SK-N-SH (cell line): ENCODE measurements around the gene UPF3A. TPM values are rescaled to one million over a fixed set of nuclear protein-coding genes. Genes with fewer than 3 reads are reported as not detected.

Experiments
- CTCF ChIA-PET: fragments of 300-600, 350-600 bp; formaldehyde crosslinking; extraction: SDS; loops from one replicate; lab custom pipeline; 2021; lab: Yijun Ruan, JAX
- POLR2A ChIA-PET: fragments of 350-600 bp; sonication (Branson Sonifier 250); formaldehyde crosslinking; extraction: SDS; loops from one replicate; lab custom pipeline; 2020; ENCODE audit warnings: antibody characterized with exemption, inconsistent platforms; lab: Yijun Ruan, JAX
- DNase-seq: peaks from one replicate; pipeline ENCODE4 v3.0.0; 2012
- H2AFZ ChIP-seq: fragments of 200-600 bp; sonication (generic); 2 replicates; pipeline ENCODE4 v1.8.1; 2016; ENCODE audit warnings: antibody characterized with exemption, mild to moderate bottlenecking, low read depth
- H3F3A ChIP-seq: fragments of 200-600 bp; sonication (generic); replicated peaks from 2 replicates; pipeline ENCODE3; 2016; ENCODE audit warnings: antibody characterized with exemption, mild to moderate bottlenecking; ENCODE audit not compliant: insufficient read depth
- H3K27ac ChIP-seq, 2 experiments: fragments of 200-500 bp in 1 of 2; fragments of 200-600 bp in 1 of 2; sonication (Bioruptor generic) in 1 of 2; sonication (generic), shearing (Covaris generic) in 1 of 2; 2 replicates each; pipeline versions ENCODE4 v1.5.1 to v1.6.1; 2014 to 2016; ENCODE audit warnings: low read depth in 2 of 2, inconsistent platforms in 1 of 2, low read length in 1 of 2, mild to moderate bottlenecking in 1 of 2, mixed read lengths in 1 of 2
- H3K27me3 ChIP-seq: fragments of 200-600 bp; sonication (generic), shearing (Covaris generic); 2 replicates; pipeline ENCODE4 v1.6.1; 2016; ENCODE audit warnings: mixed run types; ENCODE audit not compliant: insufficient read depth
- H3K36me3 ChIP-seq, 2 experiments: fragments of 200-500 bp in 1 of 2; fragments of 200-600 bp in 1 of 2; sonication (Bioruptor generic) in 1 of 2; sonication (generic) in 1 of 2; replicated peaks in 1 of 2; 2 replicates each; pipeline versions ENCODE3 to v1.5.1; 2014 to 2016; ENCODE audit warnings: low read length in 1 of 2, mild to moderate bottlenecking in 1 of 2; ENCODE audit not compliant: insufficient read depth in 2 of 2, control insufficient read depth in 1 of 2
- H3K4me1 ChIP-seq, 2 experiments: fragments of 200-500 bp in 1 of 2; fragments of 200-600 bp in 1 of 2; sonication (Bioruptor generic) in 1 of 2; sonication (generic), shearing (Covaris generic) in 1 of 2; 2 replicates each; pipeline versions ENCODE4 v1.5.1 to v1.6.1; 2014 to 2016; ENCODE audit warnings: low read depth in 1 of 2, low read length in 1 of 2, mixed run types in 1 of 2; ENCODE audit not compliant: insufficient read depth in 2 of 2, control insufficient read depth in 1 of 2
- H3K4me2 ChIP-seq: fragments of 200-600 bp; sonication (generic), shearing (Covaris generic); 2 replicates; pipeline ENCODE4 v1.6.1; 2017; ENCODE audit warnings: mixed run types
- H3K4me3 ChIP-seq, 2 experiments: fragments of 200-500 bp in 1 of 2; fragments of 200-600 bp in 1 of 2; sonication (Bioruptor generic) in 1 of 2; sonication (generic), shearing (Covaris generic) in 1 of 2; 2 replicates each; pipeline versions ENCODE4 v1.5.1 to v1.8.1; 2014 to 2016; ENCODE audit warnings: low read depth in 2 of 2, inconsistent platforms in 1 of 2, low read length in 1 of 2, mild to moderate bottlenecking in 1 of 2, mixed read lengths in 1 of 2, moderate library complexity in 1 of 2
- H3K79me2 ChIP-seq: fragments of 200-600 bp; sonication (generic); 2 replicates; pipeline ENCODE4 v1.8.1; 2017; ENCODE audit warnings: mild to moderate bottlenecking; ENCODE audit not compliant: insufficient read depth
- H3K9ac ChIP-seq: fragments of 200-600 bp; sonication (generic); 2 replicates; pipeline ENCODE4 v1.6.1; 2017; ENCODE audit warnings: mixed run types
- H3K9me2 ChIP-seq: fragments of 200-600 bp; sonication (generic); 2 replicates; pipeline ENCODE4 v1.6.1; 2017; ENCODE audit warnings: mixed run types
- H3K9me3 ChIP-seq: fragments of 200-600 bp; sonication (generic); 2 replicates; pipeline ENCODE4 v1.6.1; 2017; ENCODE audit warnings: mixed run types, mild to moderate bottlenecking, moderate library complexity
- H4K20me1 ChIP-seq: fragments of 200-600 bp; sonication (generic); 2 replicates; pipeline ENCODE4 v1.6.1; 2017; ENCODE audit warnings: mild to moderate bottlenecking, mixed run types; ENCODE audit not compliant: insufficient read depth
- ELF1 ChIP-seq: IDR thresholded peaks from 2 replicates; pipeline ENCODE4 v1.4.0; 2012
- EP300 ChIP-seq, 2 experiments: IDR thresholded peaks; 2 replicates each; pipeline versions ENCODE4 v1.4.0 to v1.6.1; 2012; ENCODE audit warnings: borderline replicate concordance in 1 of 2, low read depth in 1 of 2, low read length in 1 of 2
- FOXJ3 ChIP-seq: sonication (generic); formaldehyde crosslinking; IDR thresholded peaks from 2 replicates; pipeline ENCODE4 v1.5.1; 2020; ENCODE audit warnings: mild to moderate bottlenecking, missing genetic modification reagents
- FOXM1 ChIP-seq: IDR thresholded peaks from 2 replicates; pipeline ENCODE4 v1.4.0; 2012; ENCODE audit warnings: low read depth, mild to moderate bottlenecking
- JUND ChIP-seq: IDR thresholded peaks from 2 replicates; pipeline ENCODE4 v1.4.0; 2012
- MEF2A ChIP-seq: IDR thresholded peaks from 2 replicates; pipeline ENCODE4 v1.4.0; 2012; ENCODE audit warnings: low read depth, borderline replicate concordance
- MXI1 ChIP-seq: IDR thresholded peaks from 2 replicates; pipeline ENCODE4 v1.6.1; 2012; ENCODE audit warnings: mild to moderate bottlenecking, low read depth, low read length, improper control_type of control experiment
- NFIC ChIP-seq: IDR thresholded peaks from 2 replicates; pipeline ENCODE4 v1.4.0; 2012; ENCODE audit warnings: borderline replicate concordance
- POLR2AphosphoS5 ChIP-seq: IDR thresholded peaks from 2 replicates; pipeline ENCODE4 v1.6.1; 2012; ENCODE audit warnings: low read depth, low read length
- RAD21 ChIP-seq: IDR thresholded peaks from 2 replicates; pipeline ENCODE4 v1.6.1; 2012; ENCODE audit warnings: mild to moderate bottlenecking, low read length
- RCOR1 ChIP-seq: fragments of 150-350 bp; IDR thresholded peaks from 2 replicates; pipeline ENCODE4 v1.6.1; 2017; ENCODE audit warnings: antibody characterized with exemption, low read length
- SIN3A ChIP-seq: IDR thresholded peaks from 2 replicates; pipeline ENCODE4 v1.6.1; 2012; ENCODE audit warnings: low read depth, mild to moderate bottlenecking, low read length, moderate library complexity, borderline replicate concordance
- WGBS: methylation state at CpG from one replicate; pipeline ENCODE4 v1.1.6; 2017; ENCODE audit warnings: low lambda C conversion rate; 5-methylcytosine and 5-hydroxymethylcytosine counted together
- polyA plus RNA-seq, 3 experiments: library from polyadenylated mRNA; depleted of rRNA; stranded (reverse); fragments of >200 nt; gene quantifications; 2 replicates each; pipeline ENCODE4 v1.2.3, GENCODE V29; 2012
- TF ChIP-seq, protein P1 (sequence below): fragments of 150-350 bp; IDR thresholded peaks from 2 replicates; pipeline ENCODE4 v1.6.1; 2017; ENCODE audit warnings: antibody characterized with exemption, low read length, low read depth, borderline replicate concordance
- TF ChIP-seq, protein P2 (sequence below): IDR thresholded peaks from 2 replicates; pipeline ENCODE4 v1.4.0; 2012; ENCODE audit warnings: low read depth
- TF ChIP-seq, protein P3 (sequence below): IDR thresholded peaks from 2 replicates; pipeline ENCODE4 v1.4.0; 2012; ENCODE audit warnings: low read depth, borderline replicate concordance
- TF ChIP-seq, protein P4 (sequence below): fragments of 200-600 bp; sonication (generic); IDR thresholded peaks from 2 replicates; pipeline ENCODE4 v1.6.1; 2017; ENCODE audit warnings: antibody characterized with exemption, mild to moderate bottlenecking, moderate library complexity
- TF ChIP-seq, protein P5 (sequence below): fragments of 150-350 bp; IDR thresholded peaks from 2 replicates; pipeline ENCODE4 v1.6.1; 2016; ENCODE audit warnings: mild to moderate bottlenecking, low read depth, low read length

Gene UPF3A
- polyA plus RNA-seq, 1 of the 3 experiments (the other 2 are of a cell fraction) = 63.2 TPM

DNA sequence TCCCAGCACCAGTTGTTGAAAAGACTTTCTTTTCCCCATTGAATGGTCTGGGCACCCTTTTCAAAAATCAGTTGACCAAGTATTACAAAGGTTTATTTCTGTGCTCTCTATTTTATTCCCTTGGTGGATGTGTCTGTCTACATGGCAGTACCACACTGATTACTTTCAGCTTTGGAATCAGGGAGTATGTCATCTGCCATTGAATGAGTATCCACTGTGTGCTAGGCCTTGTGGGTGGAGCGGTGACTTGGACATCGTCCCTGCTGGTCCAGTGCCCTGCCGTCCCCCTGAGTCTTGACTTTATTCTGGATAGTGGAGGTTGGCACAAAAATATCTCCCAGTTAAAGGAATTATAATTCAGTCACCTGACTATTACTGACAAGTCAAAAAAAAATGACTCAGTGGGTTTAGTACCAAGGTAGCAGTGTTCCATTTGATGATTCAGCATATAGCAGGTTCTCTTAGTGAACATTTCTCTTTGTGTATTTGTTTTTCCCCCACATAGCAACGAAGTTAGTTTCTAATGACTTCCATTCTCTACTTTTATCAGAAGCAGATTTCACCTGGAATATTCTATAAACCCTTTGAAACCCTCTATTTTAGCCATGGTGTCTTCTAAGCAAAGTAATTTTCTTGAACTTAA lies 3.9 kb downstream of the UPF3A start:
- WGBS = 91% methylated on average over 4 of the region's 4 CpGs
- H3K4me1 ChIP-seq = peaks cover 9 to 11% of the 10 kb centered on the region in 2 experiments; a peak in 3 of 4 replicates
- H3K4me2 ChIP-seq = no peak overlapping the region
- no peaks in the 10 kb centered on the region for H3K27me3 ChIP-seq
- H3K9me2 ChIP-seq = no peaks in the 10 kb centered on the region
- peaks cover 41 to 64% of the 10 kb centered on the region in 2 experiments for H3K36me3 ChIP-seq
- H3K9ac ChIP-seq = no peak overlapping the region
- no peak overlapping the region for H2AFZ ChIP-seq
- TF ChIP-seq, protein P1, sequence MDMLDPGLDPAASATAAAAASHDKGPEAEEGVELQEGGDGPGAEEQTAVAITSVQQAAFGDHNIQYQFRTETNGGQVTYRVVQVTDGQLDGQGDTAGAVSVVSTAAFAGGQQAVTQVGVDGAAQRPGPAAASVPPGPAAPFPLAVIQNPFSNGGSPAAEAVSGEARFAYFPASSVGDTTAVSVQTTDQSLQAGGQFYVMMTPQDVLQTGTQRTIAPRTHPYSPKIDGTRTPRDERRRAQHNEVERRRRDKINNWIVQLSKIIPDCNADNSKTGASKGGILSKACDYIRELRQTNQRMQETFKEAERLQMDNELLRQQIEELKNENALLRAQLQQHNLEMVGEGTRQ = no peak
- TF ChIP-seq RCOR1 (no peak), ELF1 (no peak), RAD21 (no peak), FOXJ3 (CRISPR knock-in tag) (no peak), SIN3A (no peak), POLR2AphosphoS5 (no peak), MEF2A (no peak), EP300 (IDR thresholded peaks at IDR 0.05; ENCODE audit: borderline replicate concordance in 1 of 2, low read depth in 1 of 2, low read length in 1 of 2) (no peak), NFIC (no peak), MXI1 (no peak), JUND (no peak), FOXM1 (no peak)
- TF ChIP-seq, protein P2, sequence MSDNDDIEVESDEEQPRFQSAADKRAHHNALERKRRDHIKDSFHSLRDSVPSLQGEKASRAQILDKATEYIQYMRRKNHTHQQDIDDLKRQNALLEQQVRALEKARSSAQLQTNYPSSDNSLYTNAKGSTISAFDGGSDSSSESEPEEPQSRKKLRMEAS = no peak
- TF ChIP-seq, protein P3, sequence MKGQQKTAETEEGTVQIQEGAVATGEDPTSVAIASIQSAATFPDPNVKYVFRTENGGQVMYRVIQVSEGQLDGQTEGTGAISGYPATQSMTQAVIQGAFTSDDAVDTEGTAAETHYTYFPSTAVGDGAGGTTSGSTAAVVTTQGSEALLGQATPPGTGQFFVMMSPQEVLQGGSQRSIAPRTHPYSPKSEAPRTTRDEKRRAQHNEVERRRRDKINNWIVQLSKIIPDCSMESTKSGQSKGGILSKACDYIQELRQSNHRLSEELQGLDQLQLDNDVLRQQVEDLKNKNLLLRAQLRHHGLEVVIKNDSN = no peak
- TF ChIP-seq, protein P4, sequence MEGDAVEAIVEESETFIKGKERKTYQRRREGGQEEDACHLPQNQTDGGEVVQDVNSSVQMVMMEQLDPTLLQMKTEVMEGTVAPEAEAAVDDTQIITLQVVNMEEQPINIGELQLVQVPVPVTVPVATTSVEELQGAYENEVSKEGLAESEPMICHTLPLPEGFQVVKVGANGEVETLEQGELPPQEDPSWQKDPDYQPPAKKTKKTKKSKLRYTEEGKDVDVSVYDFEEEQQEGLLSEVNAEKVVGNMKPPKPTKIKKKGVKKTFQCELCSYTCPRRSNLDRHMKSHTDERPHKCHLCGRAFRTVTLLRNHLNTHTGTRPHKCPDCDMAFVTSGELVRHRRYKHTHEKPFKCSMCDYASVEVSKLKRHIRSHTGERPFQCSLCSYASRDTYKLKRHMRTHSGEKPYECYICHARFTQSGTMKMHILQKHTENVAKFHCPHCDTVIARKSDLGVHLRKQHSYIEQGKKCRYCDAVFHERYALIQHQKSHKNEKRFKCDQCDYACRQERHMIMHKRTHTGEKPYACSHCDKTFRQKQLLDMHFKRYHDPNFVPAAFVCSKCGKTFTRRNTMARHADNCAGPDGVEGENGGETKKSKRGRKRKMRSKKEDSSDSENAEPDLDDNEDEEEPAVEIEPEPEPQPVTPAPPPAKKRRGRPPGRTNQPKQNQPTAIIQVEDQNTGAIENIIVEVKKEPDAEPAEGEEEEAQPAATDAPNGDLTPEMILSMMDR = no peak
- TF ChIP-seq, protein P5, sequence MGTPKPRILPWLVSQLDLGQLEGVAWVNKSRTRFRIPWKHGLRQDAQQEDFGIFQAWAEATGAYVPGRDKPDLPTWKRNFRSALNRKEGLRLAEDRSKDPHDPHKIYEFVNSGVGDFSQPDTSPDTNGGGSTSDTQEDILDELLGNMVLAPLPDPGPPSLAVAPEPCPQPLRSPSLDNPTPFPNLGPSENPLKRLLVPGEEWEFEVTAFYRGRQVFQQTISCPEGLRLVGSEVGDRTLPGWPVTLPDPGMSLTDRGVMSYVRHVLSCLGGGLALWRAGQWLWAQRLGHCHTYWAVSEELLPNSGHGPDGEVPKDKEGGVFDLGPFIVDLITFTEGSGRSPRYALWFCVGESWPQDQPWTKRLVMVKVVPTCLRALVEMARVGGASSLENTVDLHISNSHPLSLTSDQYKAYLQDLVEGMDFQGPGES = no peak
- TF ChIP-seq, all 33 proteins: peak for 0
- Histone ChIP-seq H3K79me2 (peaks cover 73% of the 10 kb centered on the region), H3K4me3 (no peak overlapping the region), H4K20me1 (peaks cover 7% of the 10 kb centered on the region; the same call in 1 of the 2 replicates), H3K9me3 (no peaks in the 10 kb centered on the region), H3F3A (peaks cover 26% of the 10 kb centered on the region), H3K27ac (no peak overlapping the region)
- POLR2A ChIA-PET = no interaction called here
- CTCF ChIA-PET = interaction anchor here (0.9 to 1.5 kb wide), 4 partner anchors 17 to 561 kb away, joined by 3 read pairs; no protein-coding TSS in a partner anchor
- no peak for DNase-seq
